B cell (primary cell): ENCODE results near the gene LRRN2.

ENCODE experiments used
- EZH2 ChIP-seq: IDR thresholded peaks from 2 replicates; pipeline ENCODE4 v1.6.1; 2012; ENCODE audit warnings: borderline replicate concordance, low read depth, mild to moderate bottlenecking, moderate library complexity, low read length; ENCODE audit not compliant: insufficient read depth, poor library complexity, severe bottlenecking
- TF ChIP-seq, protein P1 (sequence below): fragments of 200-600 bp; IDR thresholded peaks from one replicate; pipeline ENCODE4 v1.8.0; 2022; ENCODE audit warnings: antibody characterized with exemption, mild to moderate bottlenecking

DNA sequence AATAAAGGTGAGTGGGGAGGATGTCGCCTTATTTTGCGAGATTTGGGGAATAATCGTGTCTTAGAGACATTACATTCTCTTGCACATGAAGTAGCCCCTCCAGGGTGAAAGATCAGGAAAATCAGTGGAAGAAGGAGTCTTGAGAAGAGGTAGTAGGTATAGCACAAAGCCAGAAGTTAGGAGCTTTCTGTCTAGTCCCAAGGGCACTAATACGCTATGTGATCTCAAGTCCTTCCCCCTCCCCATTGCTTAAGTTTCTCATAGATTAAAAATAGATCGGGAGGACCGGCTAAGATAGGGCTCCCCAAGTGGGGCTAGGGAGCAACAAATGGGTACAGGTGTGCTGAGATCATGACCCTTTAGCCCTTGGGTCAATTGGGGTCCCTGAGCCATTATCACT lies 13.5 kb downstream of the LRRN2 start:
- TF ChIP-seq, protein P1, sequence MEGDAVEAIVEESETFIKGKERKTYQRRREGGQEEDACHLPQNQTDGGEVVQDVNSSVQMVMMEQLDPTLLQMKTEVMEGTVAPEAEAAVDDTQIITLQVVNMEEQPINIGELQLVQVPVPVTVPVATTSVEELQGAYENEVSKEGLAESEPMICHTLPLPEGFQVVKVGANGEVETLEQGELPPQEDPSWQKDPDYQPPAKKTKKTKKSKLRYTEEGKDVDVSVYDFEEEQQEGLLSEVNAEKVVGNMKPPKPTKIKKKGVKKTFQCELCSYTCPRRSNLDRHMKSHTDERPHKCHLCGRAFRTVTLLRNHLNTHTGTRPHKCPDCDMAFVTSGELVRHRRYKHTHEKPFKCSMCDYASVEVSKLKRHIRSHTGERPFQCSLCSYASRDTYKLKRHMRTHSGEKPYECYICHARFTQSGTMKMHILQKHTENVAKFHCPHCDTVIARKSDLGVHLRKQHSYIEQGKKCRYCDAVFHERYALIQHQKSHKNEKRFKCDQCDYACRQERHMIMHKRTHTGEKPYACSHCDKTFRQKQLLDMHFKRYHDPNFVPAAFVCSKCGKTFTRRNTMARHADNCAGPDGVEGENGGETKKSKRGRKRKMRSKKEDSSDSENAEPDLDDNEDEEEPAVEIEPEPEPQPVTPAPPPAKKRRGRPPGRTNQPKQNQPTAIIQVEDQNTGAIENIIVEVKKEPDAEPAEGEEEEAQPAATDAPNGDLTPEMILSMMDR = no peak
- TF ChIP-seq EZH2 = no peak
